GM23248 (cell line): Measurements from ENCODE around the gene SMARCE1. TPM values are rescaled to one million over a fixed set of nuclear protein-coding genes. Genes with fewer than 3 reads are reported as not detected.

Experiments
- DNase-seq: peaks from one replicate; pipeline ENCODE4 v3.0.0-alpha.2; 2015
- H2AFZ ChIP-seq: fragments of 200-600 bp; sonication (generic); 2 replicates; pipeline ENCODE4 v1.6.1; 2016; ENCODE audit warnings: antibody characterized with exemption
- H3F3A ChIP-seq: fragments of 200-600 bp; sonication (generic); 2 replicates; pipeline ENCODE4 v1.6.1; 2016; ENCODE audit warnings: mild to moderate bottlenecking, antibody characterized with exemption, mixed run types; ENCODE audit not compliant: insufficient read depth
- H3K27ac ChIP-seq: fragments of 200-600 bp; sonication (generic); 2 replicates; pipeline ENCODE4 v1.5.1; 2016; ENCODE audit warnings: mild to moderate bottlenecking
- H3K27me3 ChIP-seq: fragments of 200-600 bp; sonication (generic); replicated peaks from 2 replicates; pipeline ENCODE4 v1.6.1; 2016; ENCODE audit warnings: mild to moderate bottlenecking; ENCODE audit not compliant: insufficient read depth
- H3K36me3 ChIP-seq: fragments of 200-600 bp; sonication (generic); 2 replicates; pipeline ENCODE4 v1.6.1; 2016; ENCODE audit warnings: low read depth, mild to moderate bottlenecking
- H3K4me1 ChIP-seq: fragments of 200-600 bp; sonication (generic); 2 replicates; pipeline ENCODE4 v1.6.1; 2016; ENCODE audit warnings: mild to moderate bottlenecking; ENCODE audit not compliant: insufficient read depth
- H3K4me2 ChIP-seq: fragments of 200-600 bp; sonication (generic); one replicate; pipeline ENCODE4 v1.6.1; 2016; ENCODE audit warnings: mild to moderate bottlenecking; ENCODE audit not compliant: unreplicated experiment
- H3K4me3 ChIP-seq: fragments of 200-600 bp; sonication (generic); 2 replicates; pipeline ENCODE4 v1.5.1; 2016; ENCODE audit warnings: mild to moderate bottlenecking
- H3K79me2 ChIP-seq: fragments of 200-600 bp; sonication (generic); 2 replicates; pipeline ENCODE4 v1.6.1; 2016; ENCODE audit warnings: mild to moderate bottlenecking; ENCODE audit not compliant: insufficient read depth
- H3K9ac ChIP-seq: fragments of 200-600 bp; sonication (generic); 2 replicates; pipeline ENCODE4 v1.6.1; 2016; ENCODE audit warnings: mild to moderate bottlenecking
- H3K9me2 ChIP-seq: fragments of 200-600 bp; sonication (generic); 2 replicates; pipeline ENCODE4 v1.6.1; 2016; ENCODE audit warnings: mixed run types, mild to moderate bottlenecking, moderate library complexity; ENCODE audit not compliant: insufficient read depth
- H3K9me3 ChIP-seq: fragments of 200-600 bp; sonication (generic); one replicate; pipeline ENCODE4 v1.6.1; 2017; ENCODE audit warnings: low read depth
- H4K20me1 ChIP-seq: fragments of 200-600 bp; sonication (generic); 2 replicates; pipeline ENCODE4 v1.6.0; 2016; ENCODE audit not compliant: insufficient read depth
- EZH2 ChIP-seq: fragments of 200-600 bp; sonication (generic); IDR thresholded peaks from 2 replicates; pipeline ENCODE4 v1.6.1; 2018; ENCODE audit warnings: antibody characterized with exemption, mild to moderate bottlenecking; ENCODE audit not compliant: insufficient read depth, poor library complexity, severe bottlenecking
- EZH2phosphoT487 ChIP-seq: fragments of 200-600 bp; sonication (generic); IDR thresholded peaks from 2 replicates; pipeline ENCODE4 v1.6.1; 2018; ENCODE audit warnings: antibody characterized with exemption, moderate library complexity, mild to moderate bottlenecking, low read depth; ENCODE audit not compliant: insufficient read depth
- WGBS, 2 experiments: methylation state at CpG; one replicate each; pipeline ENCODE4 v1.1.6; 2015 to 2017; ENCODE audit warnings: low lambda C conversion rate in 2 of 2, low coverage in 1 of 2; ENCODE audit errors: missing lambda C conversion rate in 2 of 2; 5-methylcytosine and 5-hydroxymethylcytosine counted together
- in situ Hi-C: fragments of 300-500 bp; cut with MboI; formaldehyde crosslinking; loops from 2 replicates; pipeline ENCODE4 v1.15.0; 2020
- polyA plus RNA-seq: library from polyadenylated mRNA; unstranded; fragments of >200 nt; fragmentation: Nextera tagmentation; extraction: Ambion mirVana; gene quantifications from 2 replicates; pipeline ENCODE4 v1.2.1, GENCODE V29; 2016
- total RNA-seq: library from RNA; depleted of rRNA; stranded (reverse); fragments of >200 nt; shearing (Covaris generic); gene quantifications from 2 replicates; pipeline ENCODE4 v1.2.3, GENCODE V29; 2014

SMARCE1 gene
- total and polyA plus RNA-seq, 2 experiments from 2014 or later, result 67.4 to 144 TPM

- H3K27me3 ChIP-seq, result 0 out of 2 replicates have a peak, but pooled peaks cover 12% of the 10 kb centered on the region
- no peaks in the 10 kb centered on the region for H3K9me3 ChIP-seq
- H3K36me3 ChIP-seq, result no peaks in the 10 kb centered on the region
- no peaks in the 10 kb centered on the region for H3K79me2 ChIP-seq
- DNase-seq, result no peak
- 69 to 72% methylated on average over 5 of the region's 5 CpGs for WGBS, 2 experiments
- H3K4me3 ChIP-seq, result no peak overlapping the region
- no peaks in the 10 kb centered on the region for H3K4me1 ChIP-seq
- H4K20me1 ChIP-seq, result no peaks in the 10 kb centered on the region
- no peak overlapping the region for H3K9ac ChIP-seq
- no peak overlapping the region for H3K27ac ChIP-seq
- no peak overlapping the region for H3K4me2 ChIP-seq
- TF ChIP-seq EZH2phosphoT487, result no peak
- no peak for TF ChIP-seq EZH2
- no peaks in the 10 kb centered on the region for H3K9me2 ChIP-seq
- in situ Hi-C loops, result no loop called here
- H2AFZ ChIP-seq, result no peak overlapping the region
- no peaks in the 10 kb centered on the region for H3F3A ChIP-seq
Measured at GRCh38 chr17:40598301-40598618, 49.4 kb downstream of the SMARCE1 start.

GRCh38 chr17:40597556-40598300 is 49.9 kb downstream of the SMARCE1 start:
- in situ Hi-C loops, result no loop called here
- WGBS, 2 experiments, result 65 to 70% methylated on average over 9 of the region's 9 CpGs
- Histone ChIP-seq H3K27ac (no peak overlapping the region), H3K36me3 (no peaks in the 10 kb centered on the region), H4K20me1 (no peaks in the 10 kb centered on the region), H3K9me2 (no peaks in the 10 kb centered on the region), H3F3A (no peaks in the 10 kb centered on the region), H3K9me3 (no peaks in the 10 kb centered on the region), H3K9ac (no peak overlapping the region), H3K27me3 (0 out of 2 replicates have a peak, but pooled peaks cover 16% of the 10 kb centered on the region), H3K79me2 (no peaks in the 10 kb centered on the region), H2AFZ (no peak overlapping the region), H3K4me2 (no peak overlapping the region), H3K4me3 (no peak overlapping the region), H3K4me1 (no peaks in the 10 kb centered on the region)
- DNase-seq, result no peak
- TF ChIP-seq EZH2phosphoT487 (no peak), EZH2 (no peak)

- Histone ChIP-seq H3K4me1 (no peaks in the 10 kb centered on the region), H3K27ac (no peak overlapping the region), H3K4me2 (no peak overlapping the region), H3F3A (no peaks in the 10 kb centered on the region), H3K4me3 (no peak overlapping the region), H3K9me2 (no peaks in the 10 kb centered on the region), H3K36me3 (no peaks in the 10 kb centered on the region), H2AFZ (no peak overlapping the region), H3K9ac (no peak overlapping the region), H3K9me3 (no peaks in the 10 kb centered on the region), H3K79me2 (no peaks in the 10 kb centered on the region), H3K27me3 (0 out of 2 replicates have a peak, but pooled peaks cover 16% of the 10 kb centered on the region), H4K20me1 (no peaks in the 10 kb centered on the region)
- WGBS, 2 experiments, result 77 to 80% methylated on average over 3 of the region's 3 CpGs
- in situ Hi-C loops, result no loop called here
- DNase-seq, result no peak
- no peak for TF ChIP-seq EZH2
- TF ChIP-seq EZH2phosphoT487, result no peak
Measured at GRCh38 chr17:40597156-40597555, 50.5 kb downstream of the SMARCE1 start.

GRCh38 chr17:40596261-40596919 is 51.2 kb downstream of the SMARCE1 start:
- Histone ChIP-seq H2AFZ (no peak overlapping the region), H3K79me2 (no peaks in the 10 kb centered on the region), H3K27me3 (0 out of 2 replicates have a peak, but pooled peaks cover 16% of the 10 kb centered on the region), H3K9ac (no peak overlapping the region), H3F3A (no peaks in the 10 kb centered on the region), H3K4me3 (no peak overlapping the region), H3K36me3 (no peaks in the 10 kb centered on the region), H3K9me3 (no peaks in the 10 kb centered on the region), H3K27ac (no peak overlapping the region), H3K4me2 (no peak overlapping the region), H4K20me1 (no peaks in the 10 kb centered on the region), H3K9me2 (no peaks in the 10 kb centered on the region), H3K4me1 (no peaks in the 10 kb centered on the region)
- in situ Hi-C loops, result no loop called here
- TF ChIP-seq EZH2phosphoT487, result no peak
- TF ChIP-seq EZH2, result no peak
- no peak for DNase-seq
- 67 to 69% methylated on average over 7 of the region's 7 CpGs for WGBS, 2 experiments
